ENCODE measurements around the gene SAT1. TPM values are rescaled to one million over a fixed set of nuclear protein-coding genes. Genes with fewer than 3 reads are reported as not detected.

Gene SAT1
- total RNA-seq, 1 donor from 2014 or later, result 205 TPM

GRCh38 chrX:23776363-23776762 lies 6.6 kb upstream of the SAT1 start:
- DNase-seq (ENCODE audit: low spot score), result no peak

GRCh38 chrX:23779025-23779424 lies 3.9 kb upstream of the SAT1 start:
- DNase-seq (ENCODE audit: low spot score), result no peak

GRCh38 chrX:23782455-23782854 lies 518 bp upstream of the SAT1 start:
- no peak for DNase-seq (ENCODE audit: low spot score)

- no peak for DNase-seq (ENCODE audit: low spot score)
These were observed 856 bp downstream of the SAT1 start for GRCh38 chrX:23783589-23784469.

GRCh38 chrX:23784470-23785331 lies 1.7 kb downstream of the SAT1 start:
- DNase-seq (ENCODE audit: low spot score), result no peak

GRCh38 chrX:23785580-23785979 lies 2.6 kb downstream of the SAT1 start:
- DNase-seq (ENCODE audit: low spot score), result no peak

- DNase-seq (ENCODE audit: low spot score), result no peak
These were observed 3.4 kb downstream of the SAT1 start for GRCh38 chrX:23786268-23786815.

- no peak for DNase-seq (ENCODE audit: low spot score)
These were observed 4.8 kb downstream of the SAT1 start for GRCh38 chrX:23787745-23788118.

GRCh38 chrX:23788521-23788920 lies 5.5 kb downstream of the SAT1 start:
- DNase-seq (ENCODE audit: low spot score), result no peak

GRCh38 chrX:23788946-23789345 lies 6.0 kb downstream of the SAT1 start:
- DNase-seq (ENCODE audit: low spot score), result no peak

- no peak for DNase-seq (ENCODE audit: low spot score)
These were observed 6.6 kb downstream of the SAT1 start for GRCh38 chrX:23789386-23790154.

- DNase-seq (ENCODE audit: low spot score), result no peak
These were observed 7.2 kb downstream of the SAT1 start for GRCh38 chrX:23790155-23790497.

GRCh38 chrX:23792861-23793553 lies 10.0 kb downstream of the SAT1 start:
- DNase-seq (ENCODE audit: low spot score), result no peak

- no peak for DNase-seq (ENCODE audit: low spot score)
These were observed 12.2 kb downstream of the SAT1 start for GRCh38 chrX:23795221-23795620.

GRCh38 chrX:23797371-23798128 lies 14.6 kb downstream of the SAT1 start:
- DNase-seq (ENCODE audit: low spot score), result no peak

- DNase-seq (ENCODE audit: low spot score), result no peak
These were observed 16.6 kb downstream of the SAT1 start for GRCh38 chrX:23799469-23800065.

GRCh38 chrX:23802431-23802830 lies 19.5 kb downstream of the SAT1 start:
- DNase-seq (ENCODE audit: low spot score), result no peak

- no peak for DNase-seq (ENCODE audit: low spot score)
These were observed 21.0 kb downstream of the SAT1 start for GRCh38 chrX:23803931-23804381.

- no peak for DNase-seq (ENCODE audit: low spot score)
These were observed 21.6 kb downstream of the SAT1 start for GRCh38 chrX:23804578-23804977.

- DNase-seq (ENCODE audit: low spot score), result no peak
These were observed 22.4 kb downstream of the SAT1 start for GRCh38 chrX:23805389-23805788.

Measured in ureter (tissue), 1 donor.